C1 segment of cervical spinal cord (tissue), 14 donors: ENCODE measurements around the gene SDSL.

Experiments used
- DNase-seq, 14 donors: peaks; one replicate each; lab custom pipeline; 2025; lab: John Stamatoyannopoulos, UW

The SDSL gene

GRCh38 chr12:113422030-113422885 is at the start of gene SDSL:
SDSL (plus strand) TSS chr12:113422380; CDS start chr12:113427983, 5,603 bp downstream.
- DNase-seq, result peak in 11 of 14 donors; percentile 28 to 90 (median 64)

GRCh38 chr12:113373440-113373839 is 48.7 kb upstream of the SDSL start:
- DNase-seq, result no peak

GRCh38 chr12:113373969-113374368 is 48.2 kb upstream of the SDSL start:
- DNase-seq, result no peak

- no peak for DNase-seq
Measured at GRCh38 chr12:113374823-113375428, 47.3 kb upstream of the SDSL start.

- no peak for DNase-seq
Measured at GRCh38 chr12:113378291-113378690, 43.9 kb upstream of the SDSL start.

- DNase-seq, result peak in 2 of 14 donors; percentile 12 to 32
Measured at GRCh38 chr12:113381220-113381619, 41.0 kb upstream of the SDSL start.

- DNase-seq, result no peak
Measured at GRCh38 chr12:113382206-113382605, 40.0 kb upstream of the SDSL start.

- no peak for DNase-seq
Measured at GRCh38 chr12:113384778-113385177, 37.4 kb upstream of the SDSL start.

- DNase-seq, result peak in 4 of 14 donors; percentile 8 to 39 (median 20)
Measured at GRCh38 chr12:113385282-113385882, 36.8 kb upstream of the SDSL start.

GRCh38 chr12:113386866-113387566 is 35.2 kb upstream of the SDSL start:
- no peak for DNase-seq

GRCh38 chr12:113387631-113388030 is 34.5 kb upstream of the SDSL start:
- no peak for DNase-seq

GRCh38 chr12:113388351-113388750 is 33.8 kb upstream of the SDSL start:
- DNase-seq, result no peak

- no peak for DNase-seq
Measured at GRCh38 chr12:113390064-113391043, 31.8 kb upstream of the SDSL start.

- DNase-seq, result no peak
Measured at GRCh38 chr12:113391145-113391544, 31.0 kb upstream of the SDSL start.

GRCh38 chr12:113391650-113392337 is 30.4 kb upstream of the SDSL start:
- DNase-seq, result no peak

GRCh38 chr12:113392520-113392919 is 29.7 kb upstream of the SDSL start:
- DNase-seq, result no peak

GRCh38 chr12:113392988-113393579 is 29.1 kb upstream of the SDSL start:
- DNase-seq, result peak in 1 of 14 donors; percentile 28

GRCh38 chr12:113393749-113394148 is 28.4 kb upstream of the SDSL start:
- DNase-seq, result no peak

- no peak for DNase-seq
Measured at GRCh38 chr12:113395119-113395518, 27.1 kb upstream of the SDSL start.

GRCh38 chr12:113396200-113396599 is 26.0 kb upstream of the SDSL start:
- no peak for DNase-seq
